Measurements from ENCODE around the gene PCNX1. TPM values are rescaled to one million over a fixed set of nuclear protein-coding genes. Genes with fewer than 3 reads are reported as not detected.

The PCNX1 gene
- total RNA-seq, 8 experiments from 2014 or later, result 17.2 to 79.9 (median 32.7) TPM

DNA sequence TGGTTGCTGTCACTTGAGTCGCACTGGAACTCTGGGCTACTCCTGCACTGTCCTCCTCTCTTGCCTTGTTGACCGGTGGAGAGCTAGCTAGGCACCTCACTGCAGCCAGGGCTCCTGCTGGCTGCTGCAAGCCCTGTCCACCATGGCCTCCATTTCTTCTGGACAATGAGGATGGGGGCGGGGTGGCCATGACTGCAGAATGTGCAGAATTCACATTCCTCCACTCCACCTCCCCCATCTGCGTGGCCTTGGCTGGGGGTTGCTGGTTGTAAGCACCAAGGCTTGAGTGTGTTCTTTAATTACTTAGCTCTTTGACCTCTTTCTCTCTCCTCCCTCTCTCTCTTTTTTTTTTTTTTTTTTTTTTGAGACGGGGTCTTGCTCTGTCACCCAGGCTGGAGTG lies 248.5 kb downstream of the PCNX1 start:
- Histone ChIP-seq H3K27ac (no peak overlapping the region), H3K4me3 (no peak overlapping the region), H3K4me1 (replicated peaks in 1 of 2) (no peaks in the 10 kb centered on the region)
- in situ Hi-C loops (cut with MboI; ENCODE audit: low pct_unique_long_range_greater_than_20kb in 2 of 9, low sequenced_read_pairs in 9 of 9, unreplicated experiment in 9 of 9), result loop anchor here in 1 of 9 experiments (25.0 kb wide), 1 partner anchor 157 kb away; the partner anchor contains the start of gene SIPA1L1
- no peak for ATAC-seq (replicated peaks in 6 of 8)
- WGBS, 10 experiments, result 30 to 90% (median 79%) methylated on average over 1 to 4 of the region's 5 CpGs; no CpG with 5 or more reads in 5 of the 10 experiments

DNA sequence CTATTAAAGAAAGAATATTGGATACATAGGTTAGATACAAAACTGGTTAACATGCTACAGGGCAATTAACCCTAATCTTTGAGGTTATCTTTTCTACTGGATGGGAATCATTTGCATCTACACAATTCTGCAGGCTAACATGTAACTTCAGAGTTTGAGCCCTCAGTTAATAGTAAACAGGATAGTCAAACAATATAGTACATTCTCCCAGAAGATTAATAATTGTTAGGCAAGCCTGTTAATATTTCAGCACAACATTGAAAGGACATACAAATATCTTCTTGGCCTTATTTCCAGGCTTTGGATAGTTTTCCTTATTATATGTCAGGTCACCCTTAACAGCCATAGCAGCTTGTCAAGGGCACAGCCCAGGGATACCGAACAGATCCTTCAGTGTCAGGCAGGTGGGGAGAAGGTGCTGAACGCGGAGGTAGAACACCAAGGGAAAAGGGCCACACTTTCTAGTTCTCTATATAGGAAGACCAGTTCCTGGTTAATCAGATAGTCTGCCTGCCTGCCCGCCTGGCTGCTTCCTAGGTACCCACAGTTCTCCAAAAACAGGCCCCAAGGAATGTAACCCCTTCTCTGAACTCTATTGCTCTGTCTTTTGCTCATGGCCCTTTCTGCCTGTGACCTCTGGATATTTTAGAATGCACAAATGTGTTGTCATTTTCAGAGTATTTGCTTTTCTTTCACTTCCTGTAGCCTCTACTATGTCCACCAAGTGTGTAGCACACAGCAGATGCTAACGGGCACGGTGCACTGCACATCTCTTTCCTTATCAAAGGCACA lies 256.0 kb downstream of the PCNX1 start:
- peaks cover 2 to 4% of the 10 kb centered on the region in 2 donors for H3K4me1 ChIP-seq (replicated peaks in 1 of 2)
- no peak overlapping the region for H3K27ac ChIP-seq
- no peak for ATAC-seq (replicated peaks in 6 of 8)
- no peak overlapping the region for H3K4me3 ChIP-seq
- in situ Hi-C loops (cut with MboI; ENCODE audit: low pct_unique_long_range_greater_than_20kb in 2 of 9, low sequenced_read_pairs in 9 of 9, unreplicated experiment in 9 of 9), result loop anchor here in 1 of 9 experiments (25.0 kb wide), 1 partner anchor 149 kb away; the partner anchor contains the start of gene SIPA1L1
- 61 to 100% (median 86%) methylated on average over 1 to 6 of the region's 6 CpGs; no CpG with 5 or more reads in 2 of the 10 experiments for WGBS, 10 experiments

DNA sequence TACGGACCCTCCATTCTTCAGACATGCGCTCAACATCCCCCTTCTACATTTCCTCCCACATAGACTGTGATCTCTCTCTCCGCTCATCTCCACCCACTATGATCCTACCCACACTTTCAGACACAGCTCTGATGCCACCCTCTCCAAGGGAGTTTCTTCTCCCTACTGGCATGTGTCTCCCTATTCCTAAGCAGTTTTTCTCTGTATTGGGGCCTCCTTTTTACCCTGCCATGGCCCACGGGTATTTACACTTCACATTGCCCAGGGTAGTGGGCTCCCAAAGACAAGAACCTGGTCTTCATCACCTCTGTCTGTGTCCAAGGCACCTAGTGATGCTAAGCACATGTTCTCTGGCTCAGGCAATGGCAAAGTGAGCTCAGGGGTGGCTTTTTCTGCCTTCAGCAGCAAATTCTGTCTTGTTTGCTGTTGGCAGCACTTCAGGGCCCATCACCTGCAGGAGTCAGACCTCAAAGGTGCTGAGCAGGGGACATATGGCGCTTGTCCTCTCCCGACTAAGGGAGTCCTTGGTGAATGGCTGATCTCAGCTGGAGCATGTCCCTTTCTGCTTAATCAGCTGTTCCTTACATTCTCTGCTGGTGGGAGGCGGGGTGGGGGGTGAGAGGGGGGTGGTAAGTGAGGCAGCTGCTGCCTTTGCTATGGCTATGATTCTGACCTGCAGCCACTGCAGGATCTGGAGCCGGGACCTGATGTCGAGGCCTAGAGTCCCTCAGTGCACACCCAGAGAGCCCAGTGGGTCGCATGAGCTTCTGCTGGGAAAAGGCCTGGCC lies 256.8 kb downstream of the PCNX1 start:
- ATAC-seq (replicated peaks in 6 of 8), result no peak
- H3K27ac ChIP-seq, result no peak overlapping the region
- in situ Hi-C loops (cut with MboI; ENCODE audit: low pct_unique_long_range_greater_than_20kb in 2 of 9, low sequenced_read_pairs in 9 of 9, unreplicated experiment in 9 of 9), result loop anchor here in 1 of 9 experiments (25.0 kb wide), 1 partner anchor 148 kb away; the partner anchor contains the start of gene SIPA1L1
- no peak overlapping the region for H3K4me3 ChIP-seq
- H3K4me1 ChIP-seq (replicated peaks in 1 of 2), result peaks cover 2 to 4% of the 10 kb centered on the region in 2 donors
- 40 to 100% (median 93%) methylated on average over 1 to 4 of the region's 10 CpGs; no CpG with 5 or more reads in 3 of the 10 experiments for WGBS, 10 experiments

Other genes with a start within 250 kb of the PCNX1 start
- 10 to 100 TPM in 4 of 8 experiments, 1 to 10 TPM in 4; 1.0 to 12.2 (median 10.5) TPM for gene MAP3K9, start 97.9 kb upstream of the PCNX1 start, total RNA-seq

Data from motor neuron (in vitro differentiated cells).